Subcutaneous adipose tissue (tissue), 4 donors: ENCODE measurements around the gene CYB5RL. TPM values are rescaled to one million over a fixed set of nuclear protein-coding genes. Genes with fewer than 3 reads are reported as not detected.

Source experiments
- total RNA-seq, 4 donors: library from RNA; depleted of rRNA; stranded (reverse); fragments of >200 nt; gene quantifications; one replicate each; pipeline ENCODE4 v1.1.0, GENCODE V29; 2016
- TF ChIP-seq, protein P1 (sequence below): fragments of 450-650 bp; IDR thresholded peaks from one replicate; pipeline ENCODE4 v1.5.1; 2016; ENCODE audit warnings: low read depth, mild to moderate bottlenecking, control low read depth, antibody characterized with exemption, moderate library complexity

The CYB5RL gene, protein sequence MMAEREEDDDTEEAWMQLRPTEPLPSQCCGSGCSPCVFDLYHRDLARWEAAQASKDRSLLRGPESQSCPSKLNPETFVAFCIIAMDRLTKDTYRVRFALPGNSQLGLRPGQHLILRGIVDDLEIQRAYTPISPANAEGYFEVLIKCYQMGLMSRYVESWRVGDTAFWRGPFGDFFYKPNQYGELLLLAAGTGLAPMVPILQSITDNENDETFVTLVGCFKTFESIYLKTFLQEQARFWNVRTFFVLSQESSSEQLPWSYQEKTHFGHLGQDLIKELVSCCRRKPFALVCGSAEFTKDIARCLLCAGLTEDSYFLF
- 1 to 10 TPM; 3.9 to 6.4 (median 5.4) TPM for total RNA-seq

DNA sequence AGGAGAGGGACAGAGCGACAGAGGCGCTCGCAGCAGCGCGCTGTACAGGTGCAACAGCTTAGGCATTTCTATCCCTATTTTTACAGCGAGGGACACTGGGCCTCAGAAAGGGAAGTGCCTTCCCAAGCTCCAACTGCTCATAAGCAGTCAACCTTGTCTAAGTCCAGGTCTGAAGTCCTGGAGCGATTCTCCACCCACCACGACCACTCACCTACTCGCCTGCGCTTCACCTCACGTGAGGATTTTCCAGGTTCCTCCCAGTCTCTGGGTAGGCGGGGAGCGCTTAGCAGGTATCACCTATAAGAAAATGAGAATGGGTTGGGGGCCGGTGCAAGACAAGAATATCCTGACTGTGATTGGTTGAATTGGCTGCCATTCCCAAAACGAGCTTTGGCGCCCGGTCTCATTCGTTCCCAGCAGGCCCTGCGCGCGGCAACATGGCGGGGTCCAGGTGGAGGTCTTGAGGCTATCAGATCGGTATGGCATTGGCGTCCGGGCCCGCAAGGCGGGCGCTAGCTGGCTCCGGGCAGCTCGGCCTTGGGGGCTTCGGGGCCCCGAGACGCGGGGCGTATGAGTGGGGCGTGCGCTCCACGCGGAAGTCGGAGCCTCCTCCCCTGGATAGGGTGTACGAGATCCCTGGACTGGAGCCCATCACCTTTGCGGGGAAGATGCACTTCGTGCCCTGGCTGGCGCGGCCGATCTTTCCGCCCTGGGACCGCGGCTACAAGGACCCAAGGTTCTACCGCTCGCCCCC lies at the start of gene CYB5RL, which contains the start of gene MRPL37:
TSS of gene CYB5RL (minus strand) at position 266 of the 754 bp plus-strand sequence. CDS start 4,414 bp downstream, outside the sequence.
TSS of gene MRPL37 (plus strand) at position 403 of the 754 bp plus-strand sequence. CDS start at position 480, 77 bp downstream.
- TF ChIP-seq, protein P1, sequence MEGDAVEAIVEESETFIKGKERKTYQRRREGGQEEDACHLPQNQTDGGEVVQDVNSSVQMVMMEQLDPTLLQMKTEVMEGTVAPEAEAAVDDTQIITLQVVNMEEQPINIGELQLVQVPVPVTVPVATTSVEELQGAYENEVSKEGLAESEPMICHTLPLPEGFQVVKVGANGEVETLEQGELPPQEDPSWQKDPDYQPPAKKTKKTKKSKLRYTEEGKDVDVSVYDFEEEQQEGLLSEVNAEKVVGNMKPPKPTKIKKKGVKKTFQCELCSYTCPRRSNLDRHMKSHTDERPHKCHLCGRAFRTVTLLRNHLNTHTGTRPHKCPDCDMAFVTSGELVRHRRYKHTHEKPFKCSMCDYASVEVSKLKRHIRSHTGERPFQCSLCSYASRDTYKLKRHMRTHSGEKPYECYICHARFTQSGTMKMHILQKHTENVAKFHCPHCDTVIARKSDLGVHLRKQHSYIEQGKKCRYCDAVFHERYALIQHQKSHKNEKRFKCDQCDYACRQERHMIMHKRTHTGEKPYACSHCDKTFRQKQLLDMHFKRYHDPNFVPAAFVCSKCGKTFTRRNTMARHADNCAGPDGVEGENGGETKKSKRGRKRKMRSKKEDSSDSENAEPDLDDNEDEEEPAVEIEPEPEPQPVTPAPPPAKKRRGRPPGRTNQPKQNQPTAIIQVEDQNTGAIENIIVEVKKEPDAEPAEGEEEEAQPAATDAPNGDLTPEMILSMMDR: no peak

DNA sequence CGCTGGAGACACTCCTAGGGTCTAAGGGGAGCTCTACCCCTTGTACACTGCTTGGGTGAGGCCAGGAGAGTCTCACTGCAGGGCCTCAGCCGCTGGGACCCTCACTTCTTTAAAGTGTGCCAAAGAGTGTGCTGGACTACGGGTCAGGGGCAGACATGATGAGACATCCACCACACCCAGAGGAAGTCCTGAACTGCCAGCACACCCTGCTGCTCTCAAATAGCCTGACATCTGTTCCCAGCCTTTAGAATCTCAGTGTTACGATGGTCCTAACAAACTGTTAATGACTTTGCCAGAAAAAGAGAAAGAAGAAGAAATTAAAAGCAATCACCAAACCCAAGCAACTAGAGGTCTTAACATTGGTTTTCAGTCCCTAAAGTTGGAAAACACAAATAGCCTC lies 49.1 kb upstream of the CYB5RL start:
- TF ChIP-seq, protein P1: no peak

DNA sequence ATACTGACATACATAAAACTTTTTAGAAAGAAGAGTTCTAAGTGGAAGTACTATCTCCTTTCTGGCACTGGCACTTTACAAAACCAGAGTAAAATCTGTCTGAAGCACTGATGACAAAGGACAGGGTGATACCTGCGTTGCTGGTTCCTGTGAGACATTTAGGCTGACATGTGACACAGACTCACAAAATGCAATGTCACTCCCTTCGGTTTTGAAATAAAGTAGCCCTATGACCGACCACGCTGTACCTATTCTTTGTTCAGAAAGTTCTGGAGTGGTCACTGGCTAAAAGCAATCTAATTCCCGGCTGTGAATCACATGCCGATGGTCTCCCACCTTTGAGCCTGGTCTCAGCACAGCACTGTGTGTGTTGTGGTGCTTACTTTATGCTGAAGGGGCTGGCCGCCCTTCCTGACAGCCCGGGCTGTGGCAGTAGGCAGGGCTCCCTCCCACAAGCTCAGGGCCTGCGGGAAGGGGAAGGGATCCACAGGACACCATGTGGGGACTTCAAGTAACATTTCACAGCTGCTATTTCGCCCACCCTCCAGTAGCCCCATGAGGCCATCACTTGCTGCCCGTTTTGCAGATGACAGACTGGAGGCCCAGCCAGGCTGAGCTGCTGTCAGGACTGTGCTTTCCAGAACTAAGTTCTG lies 48.2 kb upstream of the CYB5RL start:
- TF ChIP-seq, protein P1: no peak

DNA sequence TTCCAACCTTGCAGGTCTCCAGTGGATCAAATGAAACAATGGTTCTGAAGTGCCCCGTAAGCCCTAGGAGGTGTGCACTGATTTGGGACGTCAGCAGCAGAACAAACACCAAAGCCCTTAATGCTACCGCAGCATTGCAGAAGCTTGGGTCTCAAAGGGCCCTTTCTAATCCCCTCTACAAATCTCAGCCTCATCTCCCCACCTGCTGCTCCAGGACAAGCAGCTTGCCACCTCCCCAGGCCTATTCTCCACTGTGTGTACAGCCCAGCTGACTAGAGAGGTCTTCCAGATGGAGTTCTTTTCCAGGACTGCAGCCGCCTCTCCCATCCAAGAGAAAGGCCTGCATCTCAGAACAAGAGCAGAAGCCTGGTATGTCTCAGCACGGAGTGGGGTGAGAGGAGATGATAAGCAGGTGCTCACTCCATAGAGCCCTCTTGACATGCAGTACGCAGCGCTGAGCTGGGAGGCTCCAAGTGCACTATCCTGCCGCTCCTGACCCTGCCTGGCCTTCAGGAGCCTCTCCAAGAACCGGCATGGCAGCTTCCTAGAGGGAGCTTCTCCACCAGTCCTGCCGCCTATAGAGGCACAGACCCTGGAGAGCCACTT lies 46.4 kb upstream of the CYB5RL start:
- TF ChIP-seq, protein P1: no peak

DNA sequence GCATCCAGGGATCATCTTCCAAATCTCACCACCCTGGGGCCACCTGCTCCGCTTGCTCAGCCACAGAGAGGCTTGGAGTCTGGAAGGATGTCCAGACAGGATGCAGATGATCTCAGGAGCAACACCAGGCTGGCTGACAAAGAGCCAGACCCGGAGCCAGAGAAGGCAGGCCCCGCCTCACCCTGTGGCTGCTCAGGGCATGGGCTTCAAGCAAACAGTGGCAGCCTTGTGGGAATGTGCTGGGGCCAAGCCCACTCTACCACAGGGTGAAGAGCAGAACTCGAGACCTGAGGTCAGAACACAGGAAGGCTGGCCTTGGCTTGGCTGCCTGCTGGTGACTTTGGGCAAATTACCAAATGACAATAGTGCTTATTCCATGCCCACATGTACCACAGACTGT lies 45.7 kb upstream of the CYB5RL start:
- TF ChIP-seq, protein P1: no peak

DNA sequence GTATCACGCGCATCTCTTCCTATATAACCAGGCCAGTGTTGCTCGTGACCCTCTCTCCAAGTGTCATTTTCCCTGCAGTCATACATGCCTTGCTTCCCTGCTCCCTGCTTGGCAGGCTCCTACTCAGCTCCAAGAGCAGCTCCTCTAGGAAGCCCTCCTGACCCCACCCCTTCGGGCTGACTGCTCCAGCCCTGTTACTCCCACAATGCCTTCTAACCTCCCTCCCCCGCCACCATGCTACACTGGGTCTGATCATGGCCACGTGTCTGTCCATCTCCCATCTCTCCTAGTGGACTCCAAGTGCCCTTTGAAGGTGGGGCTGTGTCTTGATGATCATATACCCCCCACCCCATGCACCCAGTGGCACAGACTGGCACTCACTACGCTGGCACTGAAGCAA lies 44.8 kb upstream of the CYB5RL start:
- TF ChIP-seq, protein P1: no peak
